Activated T-cell treated with anti-CD3 and anti-CD28 coated beads for 4 hours (primary cell): Measurements from ENCODE around the gene TBC1D3C.
"Not testable (repeated sequence)": the region's sequence is repeated elsewhere in the genome, so short reads cannot be mapped to it uniquely, and the experiment has no call there.

Experiments
- DNase-seq: peaks from one replicate; pipeline ENCODE4 v3.0.0-alpha.2; 2020

TBC1D3C gene

GRCh38 chr17:38068534-38068933, at the start of gene TBC1D3C:
Gene TBC1D3C, minus strand, starts transcription at chr17:38068634. Its CDS starts 1,568 bp downstream, at chr17:38067066.
- DNase-seq = not testable (repeated sequence)

- not testable (repeated sequence) for DNase-seq
Observed at GRCh38 chr17:38099262-38099661, 30.8 kb upstream of the TBC1D3C start.

- not testable (repeated sequence) for DNase-seq
Observed at GRCh38 chr17:38094059-38094694, 25.7 kb upstream of the TBC1D3C start.

- not testable (repeated sequence) for DNase-seq
Observed at GRCh38 chr17:38088120-38088519, 19.7 kb upstream of the TBC1D3C start.

GRCh38 chr17:38087344-38087743, 18.9 kb upstream of the TBC1D3C start:
- DNase-seq = not testable (repeated sequence)
